A549 (cell line): Measurements from ENCODE around the gene RCBTB2.

Source experiments
- CEBPB ChIP-seq, 2 experiments: fragments of >200 bp in 1 of 2; sonication (Bioruptor Twin) in 1 of 2; formaldehyde crosslinking in 1 of 2; IDR thresholded peaks; 2 replicates each; pipeline ENCODE4 v1.6.1; 2012 to 2016
- CTCF ChIP-seq: fragments of >200 bp; sonication (Bioruptor Twin); formaldehyde crosslinking; IDR thresholded peaks from 3 replicates; pipeline ENCODE4 v1.5.1; 2016
- RCOR1 ChIP-seq: fragments of 150-350 bp; IDR thresholded peaks from 2 replicates; pipeline ENCODE4 v1.6.1; 2014; ENCODE audit warnings: antibody characterized with exemption, low read length, low read depth

GRCh38 chr13:48526286-48526685 is 6.6 kb downstream of the RCBTB2 start:
- TF ChIP-seq CTCF (no peak), CEBPB (IDR thresholded peaks at IDR 0.05) (no peak), RCOR1 (no peak)
